GM12873 (cell line): Measurements from ENCODE around the gene HIPK2.

Experiments
- CTCF ChIP-seq: IDR thresholded peaks from 2 replicates; pipeline ENCODE4 v1.5.1; 2012; ENCODE audit warnings: low read depth, mild to moderate bottlenecking, moderate library complexity, low read length, control low read depth; ENCODE audit not compliant: insufficient read depth; ENCODE audit errors: missing control alignments

Gene HIPK2

GRCh38 chr7:139777948-139778841 lies at the start of gene HIPK2:
Gene HIPK2 (minus strand): TSS chr7:139777998. CDS start chr7:139777623, 375 bp downstream.
- no peak for TF ChIP-seq CTCF

- peak; percentile 55 for TF ChIP-seq CTCF
Observed at GRCh38 chr7:139827042-139827441, 49.2 kb upstream of the HIPK2 start.

- TF ChIP-seq CTCF = no peak
Observed at GRCh38 chr7:139825666-139826290, 48.0 kb upstream of the HIPK2 start.

GRCh38 chr7:139823959-139824521 lies 46.2 kb upstream of the HIPK2 start:
- TF ChIP-seq CTCF = no peak

GRCh38 chr7:139822855-139823254 lies 45.1 kb upstream of the HIPK2 start:
- no peak for TF ChIP-seq CTCF

GRCh38 chr7:139821349-139822105 lies 43.7 kb upstream of the HIPK2 start:
- TF ChIP-seq CTCF = no peak
